ENCODE measurements around the gene SLC25A25. TPM values are rescaled to one million over a fixed set of nuclear protein-coding genes. Genes with fewer than 3 reads are reported as not detected.

The SLC25A25 gene
- total and polyA plus RNA-seq, 11 donors = 1.7 to 15.1 (median 6.7) TPM

- Histone ChIP-seq H3K27me3 (no peaks in the 10 kb centered on the region), H3K9me3 (no peaks in the 10 kb centered on the region), H3K36me3 (peaks cover 0 to 24% (median 16%) of the 10 kb centered on the region in 9 donors), H3K27ac (peak overlapping the region; percentile 65 to 99 (median 96)), H3K4me1 (peaks cover 6 to 70% (median 40%) of the 10 kb centered on the region in 12 donors), H3K4me3 (peak overlapping the region; percentile 10 to 96 (median 78))
- no peak for ATAC-seq
- intact Hi-C loops (cut with DNase I) = no loop called here
- TF ChIP-seq, protein P1, sequence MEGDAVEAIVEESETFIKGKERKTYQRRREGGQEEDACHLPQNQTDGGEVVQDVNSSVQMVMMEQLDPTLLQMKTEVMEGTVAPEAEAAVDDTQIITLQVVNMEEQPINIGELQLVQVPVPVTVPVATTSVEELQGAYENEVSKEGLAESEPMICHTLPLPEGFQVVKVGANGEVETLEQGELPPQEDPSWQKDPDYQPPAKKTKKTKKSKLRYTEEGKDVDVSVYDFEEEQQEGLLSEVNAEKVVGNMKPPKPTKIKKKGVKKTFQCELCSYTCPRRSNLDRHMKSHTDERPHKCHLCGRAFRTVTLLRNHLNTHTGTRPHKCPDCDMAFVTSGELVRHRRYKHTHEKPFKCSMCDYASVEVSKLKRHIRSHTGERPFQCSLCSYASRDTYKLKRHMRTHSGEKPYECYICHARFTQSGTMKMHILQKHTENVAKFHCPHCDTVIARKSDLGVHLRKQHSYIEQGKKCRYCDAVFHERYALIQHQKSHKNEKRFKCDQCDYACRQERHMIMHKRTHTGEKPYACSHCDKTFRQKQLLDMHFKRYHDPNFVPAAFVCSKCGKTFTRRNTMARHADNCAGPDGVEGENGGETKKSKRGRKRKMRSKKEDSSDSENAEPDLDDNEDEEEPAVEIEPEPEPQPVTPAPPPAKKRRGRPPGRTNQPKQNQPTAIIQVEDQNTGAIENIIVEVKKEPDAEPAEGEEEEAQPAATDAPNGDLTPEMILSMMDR (IDR thresholded peaks at IDR 0.05) = no peak
- TF ChIP-seq POLR2A (IDR thresholded peaks at IDR 0.05) = no peak
- WGBS, 4 donors = 87 to 95% (median 93%) methylated on average over 9 to 18 of the region's 18 CpGs
- DNase-seq = peak in 2 of 5 donors; percentile 29 to 66
Observed at GRCh38 chr9:128065907-128066712, 1.9 kb upstream of the SLC25A25 start.

DNA sequence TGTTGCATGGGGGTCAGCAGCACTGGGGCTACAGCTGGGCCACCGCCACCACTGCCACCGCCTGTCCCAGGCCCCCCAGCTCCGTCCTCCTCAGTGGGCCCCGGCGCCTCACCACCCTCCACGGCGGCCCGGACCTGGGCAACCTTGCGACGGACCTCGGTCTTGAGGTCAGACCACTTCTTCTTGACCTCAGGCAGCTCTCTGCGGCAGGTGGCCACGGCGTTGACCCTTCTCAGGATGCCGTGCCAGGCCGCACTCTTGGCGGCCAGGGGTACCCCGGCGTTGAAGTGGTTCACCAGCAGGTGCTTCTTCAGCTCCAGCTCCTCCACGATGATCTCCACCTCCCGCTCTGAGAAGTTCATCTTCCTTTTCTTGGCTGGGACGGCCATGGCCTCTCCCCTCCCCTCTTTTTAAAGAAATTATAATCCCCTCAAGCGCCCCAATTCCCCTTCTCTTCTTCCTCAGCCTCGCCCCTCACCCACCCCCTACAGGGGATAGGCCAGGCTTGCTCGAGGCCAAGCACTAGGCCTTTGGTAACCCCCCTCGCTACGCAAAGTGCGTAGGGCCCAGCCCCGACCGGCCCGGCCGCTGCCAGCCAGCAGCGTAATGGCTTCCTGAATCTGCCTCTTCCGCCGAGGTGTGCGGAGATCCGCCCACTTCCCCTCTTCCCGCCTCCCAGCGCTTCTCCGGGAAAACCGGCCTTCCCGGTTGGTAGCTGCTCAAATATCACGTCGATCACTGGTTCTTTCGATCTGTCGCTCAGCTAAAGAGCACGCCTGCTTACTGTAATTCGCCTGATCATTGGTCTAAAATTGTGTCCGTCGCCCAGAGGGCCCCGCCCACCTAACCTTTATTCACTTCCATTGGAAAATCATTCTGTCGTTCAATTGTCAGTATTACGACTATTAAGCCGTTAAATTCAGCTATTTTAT lies 1.1 kb upstream of the SLC25A25 start, which contains the start of gene NAIF1:
NAIF1 (minus strand) TSS at position 608 of the 932 bp plus-strand sequence; CDS start at position 389, 219 bp downstream.
- Histone ChIP-seq H3K36me3 (peaks cover 0 to 17% (median 12%) of the 10 kb centered on the region in 9 donors), H3K27ac (peak within 1 kb of the TSS; percentile 91 to 99 (median 98)), H3K4me3 (peak within 1 kb of the TSS; percentile 66 to 96 (median 80)), H3K27me3 (no peaks in the 10 kb centered on the region), H3K9me3 (no peaks in the 10 kb centered on the region), H3K4me1 (peaks cover 6 to 70% (median 40%) of the 10 kb centered on the region in 12 donors)
- intact Hi-C loops (cut with DNase I) = no loop called here
- WGBS, 4 donors = 18 to 36% (median 34%) methylated on average over 41 to 54 of the region's 54 CpGs
- DNase-seq (peak; percentile 97 to 98 (median 97)), ATAC-seq (peak; percentile 83 to 91 (median 87))
- TF ChIP-seq, protein P1 (IDR thresholded peaks at IDR 0.05) = no peak
- peak in 1 of 2 donors; percentile 43 for TF ChIP-seq POLR2A (IDR thresholded peaks at IDR 0.05)

DNA sequence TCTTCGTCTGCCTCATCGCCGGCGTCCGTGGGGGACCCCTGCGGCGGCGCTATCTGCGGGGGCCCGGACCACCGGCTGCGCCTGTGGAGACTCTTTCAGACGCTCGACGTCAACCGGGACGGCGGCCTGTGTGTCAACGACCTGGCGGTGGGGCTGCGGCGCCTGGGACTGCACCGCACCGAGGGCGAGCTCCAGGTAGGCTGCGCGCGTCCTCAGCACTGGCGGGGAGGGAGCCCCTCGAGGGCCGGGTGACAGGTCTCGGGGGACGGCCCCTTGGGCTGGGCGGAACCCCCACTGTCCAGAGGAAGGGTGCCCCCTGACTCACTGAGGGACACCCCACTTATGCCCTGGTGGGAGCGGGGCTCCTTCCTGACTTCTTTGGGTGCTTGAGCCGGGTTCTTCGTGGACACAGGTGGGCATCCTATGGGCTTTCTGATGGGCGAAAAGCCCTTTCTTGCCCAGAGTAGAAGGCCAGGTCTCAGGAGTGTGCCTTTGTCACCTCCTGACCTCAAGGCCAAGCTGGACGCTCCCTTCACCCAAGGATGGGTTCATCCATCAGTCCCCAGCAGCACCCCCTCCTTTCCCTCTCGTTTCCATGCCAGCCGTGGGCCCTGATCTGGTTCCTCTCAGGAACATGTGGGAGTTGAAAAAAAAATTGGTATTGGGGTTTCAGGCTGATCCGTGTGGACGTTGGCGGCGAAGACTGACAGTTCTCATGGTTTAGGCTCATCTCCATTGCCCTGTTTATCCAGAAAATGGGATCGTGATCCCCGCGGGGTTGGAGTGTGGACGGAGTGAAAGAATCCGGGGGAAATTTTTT lies 564 bp downstream of the SLC25A25 start:
- Histone ChIP-seq H3K27ac (peak overlapping the region; percentile 59 to 99 (median 96)), H3K4me3 (peak overlapping the region; percentile 66 to 96 (median 80)), H3K27me3 (no peaks in the 10 kb centered on the region), H3K36me3 (peaks cover 0 to under 1% (median 0%) of the 10 kb centered on the region in 9 donors), H3K4me1 (peaks cover 6 to 70% (median 47%) of the 10 kb centered on the region in 12 donors), H3K9me3 (no peaks in the 10 kb centered on the region)
- TF ChIP-seq POLR2A (IDR thresholded peaks at IDR 0.05) = peak in 1 of 2 donors; percentile 11
- TF ChIP-seq, protein P1 (IDR thresholded peaks at IDR 0.05) = no peak
- DNase-seq (peak in 2 of 5 donors; percentile 43 to 57), ATAC-seq (peak in 2 of 4 donors; percentile 0 to 3)
- intact Hi-C loops (cut with DNase I) = loop anchor here in 1 of 10 donors (2.0 kb wide), 1 partner anchor 26 kb away; no protein-coding TSS in a partner anchor
- WGBS, 4 donors = 4 to 20% (median 6%) methylated on average over 16 to 50 of the region's 50 CpGs
